IPS-18a (cell line): Measurements from ENCODE around the gene IL13RA1.

ENCODE experiments used
- H3K27ac ChIP-seq: one replicate; pipeline ENCODE4 v1.5.1; 2013; ENCODE audit warnings: low read length
- H3K27me3 ChIP-seq: one replicate; pipeline ENCODE4 v1.6.1; 2013; ENCODE audit warnings: mild to moderate bottlenecking, low read length; ENCODE audit not compliant: control insufficient read depth, insufficient read depth
- H3K36me3 ChIP-seq: one replicate; pipeline ENCODE4 v1.6.1; 2013; ENCODE audit warnings: low read depth, low read length; ENCODE audit not compliant: control insufficient read depth
- H3K4me1 ChIP-seq: one replicate; pipeline ENCODE4 v1.6.1; 2013; ENCODE audit warnings: low read depth, low read length; ENCODE audit not compliant: control insufficient read depth
- H3K4me3 ChIP-seq: one replicate; pipeline ENCODE4 v1.5.1; 2013; ENCODE audit warnings: low read length
- H3K9ac ChIP-seq: one replicate; pipeline ENCODE4 v1.6.1; 2013; ENCODE audit warnings: mild to moderate bottlenecking, low read length, moderate library complexity
- H3K9me3 ChIP-seq: one replicate; pipeline ENCODE4 v1.6.1; 2013; ENCODE audit warnings: low read depth, low read length; ENCODE audit not compliant: control insufficient read depth

Gene IL13RA1

DNA sequence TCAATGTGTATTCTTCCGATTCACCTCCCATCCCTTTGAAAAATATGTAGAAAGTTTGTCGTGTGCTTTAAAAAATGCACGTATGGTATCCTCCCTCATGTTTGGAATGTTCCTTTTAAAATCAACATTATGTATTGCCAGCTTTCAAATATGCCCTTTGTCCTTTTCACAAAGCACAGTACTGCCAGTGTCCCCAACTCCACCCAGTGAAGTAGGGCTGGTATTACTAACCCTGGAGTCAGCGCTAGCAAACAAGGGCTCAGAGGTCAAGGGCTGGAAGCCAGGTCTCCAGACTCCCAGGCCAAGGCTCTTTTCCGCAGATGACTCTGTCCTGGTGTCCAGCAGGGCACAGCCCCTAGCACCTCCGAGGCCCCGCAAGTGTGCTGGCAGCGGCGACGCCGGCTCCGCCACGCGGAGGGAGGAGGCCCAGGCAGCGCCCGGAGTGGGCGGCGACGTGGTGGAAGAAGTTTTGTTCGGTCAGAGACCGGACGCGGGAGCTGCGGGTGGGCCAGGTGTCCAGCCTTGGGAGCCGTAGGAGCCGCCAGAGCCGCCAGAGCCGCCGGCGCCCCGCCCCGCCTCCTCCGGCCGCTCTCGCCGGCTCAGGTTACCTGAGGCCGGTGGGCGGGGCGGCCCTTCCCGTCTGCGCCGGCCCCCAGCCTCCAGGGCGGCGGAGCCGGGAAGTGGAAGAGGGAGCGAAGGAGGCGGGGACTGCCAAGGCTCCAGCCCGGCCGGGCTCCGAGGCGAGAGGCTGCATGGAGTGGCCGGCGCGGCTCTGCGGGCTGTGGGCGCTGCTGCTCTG, at the start of gene IL13RA1:
TSS of gene IL13RA1 (plus strand) at position 720 of the 799 bp plus-strand sequence. CDS start at position 753, 33 bp downstream.
- H3K4me1 ChIP-seq = no peaks in the 10 kb centered on the region
- no peaks in the 10 kb centered on the region for H3K36me3 ChIP-seq
- no peak within 1 kb of the TSS for H3K27ac ChIP-seq
- H3K9me3 ChIP-seq = peaks cover 16% of the 10 kb centered on the region
- peak within 1 kb of the TSS; percentile 55 for H3K4me3 ChIP-seq
- H3K9ac ChIP-seq = no peak within 1 kb of the TSS
- H3K27me3 ChIP-seq = peaks cover 24% of the 10 kb centered on the region

DNA sequence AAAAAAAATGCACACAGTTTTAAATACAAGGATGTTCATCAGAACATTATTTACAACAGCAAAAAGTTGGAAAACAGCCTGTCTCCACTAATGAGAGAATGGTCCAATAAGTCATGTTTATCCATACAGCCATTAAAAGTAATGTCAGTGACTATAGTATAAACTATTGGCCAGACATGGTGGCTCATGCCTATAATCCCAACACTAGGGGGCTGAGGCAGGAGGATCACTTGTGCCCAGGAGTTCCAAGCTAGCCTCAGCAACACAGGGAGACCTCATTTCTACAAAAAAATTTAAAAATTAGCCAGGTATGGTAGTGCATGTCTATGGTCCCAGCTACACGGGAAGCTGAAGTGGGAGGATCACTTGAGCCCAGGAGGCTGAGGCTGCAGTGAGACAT, 48.1 kb upstream of the IL13RA1 start:
- Histone ChIP-seq H3K9me3 (peaks cover 14% of the 10 kb centered on the region), H3K9ac (no peak overlapping the region), H3K27ac (no peak overlapping the region), H3K27me3 (no peaks in the 10 kb centered on the region), H3K4me1 (no peaks in the 10 kb centered on the region), H3K36me3 (no peaks in the 10 kb centered on the region), H3K4me3 (no peak overlapping the region)

DNA sequence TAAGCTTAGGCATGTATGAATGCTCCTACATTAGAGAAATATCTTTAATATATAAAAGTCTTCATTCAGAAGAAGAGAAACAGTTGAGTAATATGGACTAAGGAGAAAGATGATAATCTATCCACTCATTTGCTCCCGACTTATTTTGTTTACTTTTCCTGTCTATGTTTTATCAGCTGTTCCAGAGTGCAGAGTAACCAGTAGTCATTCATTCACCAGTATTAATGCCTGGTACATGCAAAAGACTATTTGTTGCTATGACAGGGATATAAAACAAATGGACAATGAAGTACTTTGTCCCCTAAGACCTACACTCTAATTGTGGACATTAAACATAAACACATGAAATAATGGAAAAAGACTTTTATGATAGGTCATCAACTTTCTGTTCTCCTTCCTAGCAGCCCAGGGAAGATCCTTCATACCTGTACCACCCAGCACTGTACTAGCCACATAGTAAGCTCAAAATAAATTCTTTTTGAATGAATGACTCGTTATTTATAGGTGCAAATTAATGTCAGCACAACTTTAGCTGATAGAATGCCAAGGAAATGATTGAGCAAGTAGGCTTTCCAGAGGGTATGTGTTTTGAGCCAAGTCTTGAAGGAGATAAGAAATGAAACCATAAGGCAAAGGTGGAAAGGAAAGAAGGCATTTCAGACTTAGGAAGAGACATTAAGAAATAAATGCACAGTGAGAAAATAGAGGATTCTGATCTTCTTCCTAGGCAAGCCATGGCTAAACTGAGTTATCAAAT, 45.0 kb upstream of the IL13RA1 start:
- Histone ChIP-seq H3K4me1 (no peaks in the 10 kb centered on the region), H3K36me3 (no peaks in the 10 kb centered on the region), H3K9me3 (peaks cover 17% of the 10 kb centered on the region), H3K9ac (no peak overlapping the region), H3K27ac (no peak overlapping the region), H3K27me3 (no peaks in the 10 kb centered on the region), H3K4me3 (no peak overlapping the region)

DNA sequence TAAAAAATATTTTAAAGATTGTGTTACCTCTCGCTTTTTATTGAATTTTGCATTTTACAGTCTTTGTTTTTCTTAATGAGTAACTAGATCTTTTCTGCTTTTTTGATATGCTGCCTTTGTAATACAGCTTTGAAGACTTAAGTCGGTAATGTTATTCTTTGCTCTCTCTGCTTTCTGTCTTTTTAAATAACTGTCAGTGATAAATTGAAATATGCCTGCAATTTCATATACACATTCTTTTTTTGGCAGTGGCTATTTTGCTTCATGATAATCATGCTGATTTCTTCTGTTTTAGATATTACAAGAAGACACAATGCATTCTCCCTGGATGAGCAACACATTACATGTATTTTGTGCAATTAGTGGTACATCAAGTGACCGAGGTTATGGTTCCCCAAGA, 42.0 kb upstream of the IL13RA1 start:
- Histone ChIP-seq H3K27ac (no peak overlapping the region), H3K4me3 (no peak overlapping the region), H3K9me3 (peaks cover 14% of the 10 kb centered on the region), H3K36me3 (no peaks in the 10 kb centered on the region), H3K4me1 (no peaks in the 10 kb centered on the region), H3K27me3 (no peaks in the 10 kb centered on the region), H3K9ac (no peak overlapping the region)

DNA sequence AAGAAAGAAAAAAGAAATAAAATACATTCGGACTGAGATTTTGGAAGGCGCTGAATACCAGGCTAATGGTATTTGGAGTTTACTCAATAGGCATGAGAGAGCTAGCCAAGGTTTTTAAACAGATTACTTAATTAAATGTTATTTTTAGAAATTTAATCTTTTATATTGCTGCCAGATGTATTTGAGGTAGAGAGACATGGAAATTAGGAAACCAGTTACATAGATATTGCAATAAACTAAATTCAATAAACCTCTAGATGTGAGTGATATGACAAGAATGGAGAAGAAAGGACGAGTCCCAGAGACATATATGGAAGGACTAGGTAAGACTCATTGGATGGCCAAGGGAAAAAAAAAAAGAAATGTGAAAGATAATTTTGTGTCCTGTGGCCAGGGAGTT, 38.5 kb upstream of the IL13RA1 start:
- H3K27ac ChIP-seq = no peak overlapping the region
- no peaks in the 10 kb centered on the region for H3K4me1 ChIP-seq
- peaks cover 16% of the 10 kb centered on the region for H3K9me3 ChIP-seq
- no peaks in the 10 kb centered on the region for H3K36me3 ChIP-seq
- no peak overlapping the region for H3K9ac ChIP-seq
- no peak overlapping the region for H3K4me3 ChIP-seq
- H3K27me3 ChIP-seq = no peaks in the 10 kb centered on the region

DNA sequence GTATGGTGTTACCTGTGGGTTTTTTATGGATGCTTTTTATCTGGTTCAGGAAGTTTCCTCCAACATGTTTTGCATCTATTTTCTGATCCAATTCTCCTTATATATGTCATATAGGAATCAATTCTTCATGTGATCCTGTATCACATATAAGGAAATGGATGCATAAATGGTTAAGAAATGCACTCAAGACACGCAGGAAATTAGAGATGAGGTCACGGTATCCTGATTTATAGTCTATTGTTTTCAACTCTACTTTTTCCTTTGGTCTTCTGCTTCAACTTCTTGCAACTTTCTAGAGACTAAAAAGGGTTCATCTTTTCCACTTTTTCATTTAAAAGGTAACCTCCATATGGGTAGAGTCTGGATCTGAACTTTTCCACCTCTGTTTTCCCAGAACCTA, 33.6 kb upstream of the IL13RA1 start:
- Histone ChIP-seq H3K27ac (no peak overlapping the region), H3K9me3 (peaks cover 11% of the 10 kb centered on the region), H3K36me3 (no peaks in the 10 kb centered on the region), H3K4me1 (no peaks in the 10 kb centered on the region), H3K4me3 (no peak overlapping the region), H3K27me3 (no peaks in the 10 kb centered on the region), H3K9ac (no peak overlapping the region)

DNA sequence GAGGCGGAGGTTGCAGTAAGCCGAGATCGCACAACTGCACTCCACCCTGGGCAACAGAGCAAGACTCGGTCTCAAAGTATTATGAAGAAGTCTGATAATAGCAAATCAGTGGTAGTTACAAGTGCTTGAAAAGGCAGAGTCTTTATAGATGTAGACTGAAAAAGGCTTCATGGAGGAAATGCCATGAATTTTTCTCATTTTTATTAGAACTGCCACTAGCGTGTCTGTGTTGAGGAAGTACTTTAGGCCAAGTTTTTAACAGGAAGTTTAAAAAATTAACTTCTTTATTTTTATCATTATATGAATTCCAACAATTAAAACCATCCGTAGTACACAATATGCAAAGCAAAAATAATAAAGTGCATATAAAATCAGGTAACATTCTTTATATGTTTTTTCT, 32.8 kb upstream of the IL13RA1 start:
- H3K27me3 ChIP-seq = no peaks in the 10 kb centered on the region
- no peaks in the 10 kb centered on the region for H3K4me1 ChIP-seq
- H3K9ac ChIP-seq = no peak overlapping the region
- H3K27ac ChIP-seq = no peak overlapping the region
- peaks cover 19% of the 10 kb centered on the region for H3K9me3 ChIP-seq
- H3K36me3 ChIP-seq = no peaks in the 10 kb centered on the region
- no peak overlapping the region for H3K4me3 ChIP-seq

DNA sequence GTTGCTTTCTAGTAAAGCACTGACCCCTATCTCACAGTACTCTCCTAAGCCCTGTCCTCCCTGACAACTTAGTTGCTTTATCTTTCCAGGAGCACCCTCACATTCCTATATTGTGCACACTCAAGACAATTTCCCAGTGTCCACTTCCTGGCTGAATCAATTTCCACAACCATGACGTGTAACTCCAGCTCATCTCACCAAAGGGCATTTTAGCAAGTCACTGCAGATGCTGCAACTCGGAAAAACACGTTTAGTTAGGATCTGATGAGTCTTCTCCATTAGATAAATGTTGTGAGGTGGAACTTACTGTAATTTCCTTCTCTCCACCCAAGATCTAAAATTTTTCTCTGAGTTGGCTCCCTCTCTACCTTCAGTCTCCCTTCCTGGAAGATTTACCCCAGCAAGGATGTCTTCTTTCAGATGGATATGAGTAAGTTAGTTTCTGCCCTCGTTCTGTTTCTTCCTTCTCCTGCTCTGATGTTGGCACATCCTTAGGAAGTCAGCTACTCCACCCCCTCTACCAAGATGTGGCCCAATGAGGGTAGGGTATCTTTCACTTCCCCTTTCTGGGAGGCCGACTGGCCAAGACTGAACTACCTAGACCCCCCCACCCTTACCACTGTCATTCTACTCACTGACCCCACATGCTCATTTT, 28.8 kb upstream of the IL13RA1 start:
- no peak overlapping the region for H3K4me3 ChIP-seq
- no peaks in the 10 kb centered on the region for H3K27me3 ChIP-seq
- no peaks in the 10 kb centered on the region for H3K36me3 ChIP-seq
- no peaks in the 10 kb centered on the region for H3K4me1 ChIP-seq
- no peak overlapping the region for H3K27ac ChIP-seq
- H3K9me3 ChIP-seq = peaks cover 20% of the 10 kb centered on the region
- no peak overlapping the region for H3K9ac ChIP-seq

DNA sequence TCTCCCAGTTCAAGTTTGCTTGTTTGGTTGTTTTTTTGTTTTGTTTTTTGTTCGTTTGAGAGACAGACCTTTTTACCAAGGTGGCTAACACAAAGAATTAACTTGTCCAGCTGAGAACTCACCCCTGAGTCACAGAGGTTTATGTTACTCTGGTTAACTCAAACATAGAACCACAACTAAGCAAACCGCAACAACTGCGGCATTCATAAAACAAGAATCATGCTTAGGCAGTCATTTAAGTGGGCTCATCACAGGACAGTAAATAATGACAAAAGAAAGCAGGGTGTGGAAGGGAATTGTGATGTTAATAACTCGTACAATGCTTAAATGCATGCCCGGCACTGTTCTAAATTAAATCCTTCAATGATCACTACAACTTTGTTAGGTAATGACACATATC, 24.7 kb upstream of the IL13RA1 start:
- Histone ChIP-seq H3K9me3 (peaks cover 15% of the 10 kb centered on the region), H3K27me3 (no peaks in the 10 kb centered on the region), H3K36me3 (no peaks in the 10 kb centered on the region), H3K9ac (no peak overlapping the region), H3K27ac (no peak overlapping the region), H3K4me3 (no peak overlapping the region), H3K4me1 (no peaks in the 10 kb centered on the region)

DNA sequence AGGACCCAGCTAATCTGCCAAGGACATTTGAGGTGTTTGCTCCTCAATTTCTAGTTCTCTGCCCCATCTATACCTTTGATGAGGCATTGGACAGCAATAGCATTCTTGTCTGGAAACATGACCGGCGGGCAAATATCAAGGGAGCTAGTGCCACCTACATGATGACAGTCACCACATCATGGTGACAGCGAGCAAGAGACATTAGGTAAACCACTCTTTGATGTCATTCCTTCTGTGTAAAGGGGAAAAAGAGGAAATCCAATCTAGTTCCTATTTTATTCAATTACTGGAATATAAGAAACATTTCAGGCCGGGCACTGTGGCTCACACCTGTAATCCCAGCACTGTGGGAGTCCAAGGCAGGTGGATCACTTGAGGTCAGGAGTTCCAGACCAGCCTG, 20.7 kb upstream of the IL13RA1 start:
- no peak overlapping the region for H3K9ac ChIP-seq
- H3K36me3 ChIP-seq = no peaks in the 10 kb centered on the region
- no peaks in the 10 kb centered on the region for H3K4me1 ChIP-seq

DNA sequence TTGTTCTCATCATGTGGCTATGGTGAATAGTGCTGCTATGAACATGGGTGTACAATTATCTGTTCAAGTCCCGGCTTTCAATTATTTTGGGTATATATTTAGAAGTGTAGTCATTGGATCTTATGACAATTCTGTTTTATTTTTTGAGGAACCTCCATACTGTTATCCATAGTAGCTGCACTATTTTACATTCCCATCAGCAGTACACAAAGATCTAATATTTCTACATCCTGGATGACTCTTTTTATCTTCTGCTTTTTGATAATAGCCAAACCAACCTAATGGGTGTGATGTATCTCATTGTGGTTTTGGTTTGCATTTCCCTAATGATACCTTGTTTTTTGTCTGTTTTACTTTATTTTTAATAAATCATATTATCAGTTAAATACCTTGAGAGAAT, 12.9 kb upstream of the IL13RA1 start:
- Histone ChIP-seq H3K4me1 (no peaks in the 10 kb centered on the region), H3K9ac (no peak overlapping the region), H3K27ac (no peak overlapping the region), H3K36me3 (no peaks in the 10 kb centered on the region), H3K4me3 (no peak overlapping the region), H3K27me3 (no peaks in the 10 kb centered on the region), H3K9me3 (no peaks in the 10 kb centered on the region)

More for the DNA sequence above, 20.7 kb upstream of the IL13RA1 start:
- Histone ChIP-seq H3K27me3 (no peaks in the 10 kb centered on the region), H3K27ac (no peak overlapping the region), H3K9me3 (no peaks in the 10 kb centered on the region), H3K4me3 (no peak overlapping the region)
